Umbilical cord (tissue), 1 donor: ENCODE data around the gene COG1. TPM values are rescaled to one million over a fixed set of nuclear protein-coding genes. Genes with fewer than 3 reads are reported as not detected.

Experiments
- total RNA-seq: library from RNA; depleted of rRNA; stranded (reverse); fragments of >200 nt; gene quantifications from one replicate; pipeline ENCODE4 v1.2.3, GENCODE V29; 2014; ENCODE audit warnings: low replicate concordance; ENCODE audit not compliant: insufficient read depth

Gene COG1
- total RNA-seq, 1 donor from 2014 or later: 9.4 TPM

Other genes starting within 250 kb of the COG1 start
- gene SLC39A11, start 100.4 kb upstream of the COG1 start, total RNA-seq: 11.6 TPM
- 0.96 TPM for gene SSTR2, start 28.0 kb upstream of the COG1 start, total RNA-seq
- gene CPSF4L, start 68.8 kb downstream of the COG1 start, total RNA-seq: not detected
- 20.9 TPM for gene CDC42EP4, start 118.9 kb downstream of the COG1 start, total RNA-seq